ENCODE measurements around the gene BLOC1S4. TPM values are rescaled to one million over a fixed set of nuclear protein-coding genes. Genes with fewer than 3 reads are reported as not detected.
A peak's percentile ranks its signal among the peaks of the same experiment; 100 is the strongest.
"Not testable (repeated sequence)": the region's sequence is repeated elsewhere in the genome, so short reads cannot be mapped to it uniquely, and the experiment has no call there.

BLOC1S4 gene
- total and polyA plus RNA-seq, 9 donors: 8.6 to 10.0 (median 9.5) TPM

- not testable (repeated sequence) for H3K9me3 ChIP-seq (replicated peaks; ENCODE audit: control insufficient read depth, low read depth, low read length); DNase-seq; H3K36me3 ChIP-seq (ENCODE audit: control insufficient read depth, insufficient read depth, low read length); H3K4me1 ChIP-seq (ENCODE audit: control insufficient read depth, insufficient read depth, low read length); H3K4me3 ChIP-seq (ENCODE audit: low read length); H3K27ac ChIP-seq (ENCODE audit: low read length); H3K27me3 ChIP-seq (ENCODE audit: control insufficient read depth, insufficient read depth, low read length)
- 90% methylated on average over 9 of the region's 16 CpGs for WGBS (ENCODE audit: insufficient coverage)
Measured at GRCh38 chr4:6725427-6725961, 9.5 kb downstream of the BLOC1S4 start.

DNA sequence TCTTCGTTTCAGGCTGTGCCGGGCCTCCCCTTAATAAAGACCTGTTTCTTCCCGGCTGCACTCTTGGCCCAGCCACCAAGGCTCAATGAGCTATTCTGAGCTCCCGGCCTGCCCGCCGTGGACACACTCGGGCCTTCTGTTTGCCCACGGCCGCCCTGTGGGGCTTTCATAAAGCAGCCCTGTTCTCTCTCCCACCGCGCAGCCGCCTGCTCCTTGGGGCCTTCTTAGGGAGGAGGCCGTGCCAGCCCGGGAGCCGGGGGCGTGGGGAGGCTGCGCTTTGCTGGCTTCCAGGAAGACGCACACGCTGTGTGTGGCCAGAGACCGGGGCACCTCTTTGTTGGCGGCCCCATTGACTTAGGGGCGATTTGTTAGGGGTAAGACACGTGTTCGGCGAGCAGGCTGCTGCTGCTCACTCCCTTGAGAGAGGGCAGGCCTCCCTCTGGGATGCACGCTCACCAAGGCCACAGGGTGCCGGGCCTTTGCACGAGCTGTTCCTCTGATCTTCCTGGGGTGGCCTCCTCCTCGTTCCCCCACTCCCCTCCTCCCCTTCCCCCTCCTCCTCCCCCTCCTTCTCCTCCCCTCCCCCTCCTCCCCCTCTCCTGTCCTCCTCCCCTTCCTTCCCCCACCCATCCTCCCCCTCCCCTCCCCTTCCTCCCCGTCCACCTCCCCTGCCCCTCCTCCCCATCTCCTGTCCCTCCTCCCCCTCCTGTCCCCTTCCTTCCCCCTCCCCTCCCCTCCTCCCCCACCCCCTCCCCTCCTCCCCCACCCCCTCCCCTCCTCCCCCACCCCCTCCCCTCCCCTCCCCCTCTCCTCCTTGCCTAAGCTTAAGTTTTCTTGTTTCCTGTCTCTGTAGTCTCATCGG lies 11.3 kb downstream of the BLOC1S4 start:
- WGBS (ENCODE audit: insufficient coverage): 66% methylated on average over 24 of the region's 31 CpGs
- no peaks in the 10 kb centered on the region for H3K4me1 ChIP-seq (ENCODE audit: control insufficient read depth, insufficient read depth, low read length)
- no peak overlapping the region for H3K27ac ChIP-seq (ENCODE audit: low read length)
- H3K27me3 ChIP-seq (ENCODE audit: control insufficient read depth, insufficient read depth, low read length): no peaks in the 10 kb centered on the region
- H3K36me3 ChIP-seq (ENCODE audit: control insufficient read depth, insufficient read depth, low read length): no peaks in the 10 kb centered on the region
- DNase-seq: no peak
- H3K9me3 ChIP-seq (replicated peaks; ENCODE audit: control insufficient read depth, low read depth, low read length): no peaks in the 10 kb centered on the region
- H3K4me3 ChIP-seq (ENCODE audit: low read length): no peak overlapping the region

DNA sequence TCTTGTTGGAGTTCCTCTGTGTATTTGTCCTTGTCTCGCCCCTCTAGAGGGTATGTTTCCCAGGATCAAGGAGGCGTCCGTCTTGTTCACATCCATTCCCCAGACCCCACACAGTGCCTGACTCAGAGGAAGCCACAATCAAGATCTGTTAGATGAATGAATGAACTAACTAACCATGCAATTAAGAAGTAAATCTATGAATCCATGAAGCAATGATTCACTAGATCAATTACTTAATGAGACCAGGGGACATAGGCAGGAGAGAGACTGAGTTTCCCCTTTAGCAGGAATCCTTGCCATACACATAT lies 11.9 kb downstream of the BLOC1S4 start:
- WGBS (ENCODE audit: insufficient coverage): no CpG with 5 or more reads among the region's 3 CpGs
- H3K27me3 ChIP-seq (ENCODE audit: control insufficient read depth, insufficient read depth, low read length): no peaks in the 10 kb centered on the region
- peaks cover 5% of the 10 kb centered on the region for H3K4me1 ChIP-seq (ENCODE audit: control insufficient read depth, insufficient read depth, low read length)
- DNase-seq: no peak
- H3K4me3 ChIP-seq (ENCODE audit: low read length): no peak overlapping the region
- no peaks in the 10 kb centered on the region for H3K36me3 ChIP-seq (ENCODE audit: control insufficient read depth, insufficient read depth, low read length)
- H3K9me3 ChIP-seq (replicated peaks; ENCODE audit: control insufficient read depth, low read depth, low read length): no peaks in the 10 kb centered on the region
- H3K27ac ChIP-seq (ENCODE audit: low read length): no peak overlapping the region

DNA sequence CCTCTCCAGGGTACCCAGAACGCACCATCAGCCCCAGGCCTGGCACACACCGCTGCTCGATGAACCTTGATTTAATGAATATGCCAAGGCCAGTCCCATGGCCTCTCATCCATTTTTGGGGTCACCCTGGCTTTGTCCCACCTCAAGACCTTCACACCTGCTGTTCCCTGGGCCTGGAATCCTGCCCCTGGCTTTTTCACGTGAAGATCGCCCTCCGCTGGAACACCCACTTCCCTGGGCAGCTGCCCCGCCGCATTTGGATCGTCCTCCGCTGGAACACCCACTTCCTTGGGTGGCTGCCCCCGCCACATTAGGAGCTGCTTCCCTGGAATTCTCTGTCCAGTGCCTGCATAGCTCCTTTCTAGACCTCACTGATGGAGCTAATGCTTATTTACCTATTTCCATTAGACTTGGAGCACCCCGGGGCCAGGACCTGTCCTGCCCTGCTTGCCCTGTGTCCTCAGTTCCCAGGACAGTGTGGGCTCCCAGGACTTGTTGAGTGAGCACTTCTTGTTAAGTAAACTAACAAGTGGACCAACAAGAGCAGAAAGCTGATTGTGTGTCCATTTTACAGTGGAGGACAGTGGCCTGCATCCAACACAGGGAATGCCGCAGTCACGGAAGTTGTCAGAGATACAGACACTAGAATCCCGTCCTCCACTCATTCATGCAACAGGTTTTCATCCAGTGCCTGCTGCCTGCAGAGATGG lies 12.5 kb downstream of the BLOC1S4 start:
- Histone ChIP-seq H3K4me3 (ENCODE audit: low read length) (no peak overlapping the region), H3K27ac (ENCODE audit: low read length) (no peak overlapping the region), H3K36me3 (ENCODE audit: control insufficient read depth, insufficient read depth, low read length) (no peaks in the 10 kb centered on the region), H3K9me3 (replicated peaks; ENCODE audit: control insufficient read depth, low read depth, low read length) (no peaks in the 10 kb centered on the region), H3K27me3 (ENCODE audit: control insufficient read depth, insufficient read depth, low read length) (peaks cover 2% of the 10 kb centered on the region), H3K4me1 (ENCODE audit: control insufficient read depth, insufficient read depth, low read length) (peaks cover 5% of the 10 kb centered on the region)
- DNase-seq: no peak
- WGBS (ENCODE audit: insufficient coverage): 71% methylated on average over 14 of the region's 15 CpGs

DNA sequence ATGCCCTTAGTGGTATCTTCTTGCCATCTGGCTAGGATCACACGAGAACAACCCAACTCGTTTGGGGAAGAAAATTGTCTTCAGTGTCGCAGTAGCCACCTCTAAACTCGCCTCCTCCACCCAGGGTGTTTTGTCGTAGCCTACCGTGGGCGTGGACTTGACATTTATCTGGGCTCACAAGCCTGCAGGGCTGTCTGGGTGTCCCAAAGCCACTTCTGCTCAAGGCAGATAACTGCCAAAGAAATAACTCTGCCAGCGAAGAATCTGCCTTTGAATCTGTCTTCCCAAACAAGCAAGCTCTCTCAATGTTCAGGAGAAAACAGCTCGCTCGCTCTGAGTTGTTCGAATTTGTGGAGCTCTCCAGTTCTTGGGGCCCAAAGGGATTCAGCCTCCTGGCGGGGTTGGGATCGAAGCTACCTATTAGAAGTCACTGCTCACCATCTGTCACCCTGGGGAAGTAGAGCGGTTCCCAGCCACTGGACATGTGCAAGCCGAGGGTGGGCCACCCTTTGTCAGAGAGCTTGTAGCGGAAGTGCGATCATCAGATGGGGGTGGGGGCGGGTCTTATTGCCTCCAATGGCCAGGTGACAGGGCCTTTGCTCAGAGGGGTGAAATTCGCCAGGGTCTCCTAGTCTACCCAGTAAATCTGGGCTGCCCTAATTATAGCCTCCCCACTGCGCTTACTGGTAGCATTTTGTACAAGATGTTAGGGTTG lies 14.8 kb downstream of the BLOC1S4 start:
- no peak for DNase-seq
- Histone ChIP-seq H3K27me3 (ENCODE audit: control insufficient read depth, insufficient read depth, low read length) (peaks cover 8% of the 10 kb centered on the region), H3K4me3 (ENCODE audit: low read length) (no peak overlapping the region), H3K36me3 (ENCODE audit: control insufficient read depth, insufficient read depth, low read length) (no peaks in the 10 kb centered on the region), H3K9me3 (replicated peaks; ENCODE audit: control insufficient read depth, low read depth, low read length) (no peaks in the 10 kb centered on the region), H3K27ac (ENCODE audit: low read length) (no peak overlapping the region), H3K4me1 (ENCODE audit: control insufficient read depth, insufficient read depth, low read length) (peaks cover 5% of the 10 kb centered on the region)
- 54% methylated on average over 10 of the region's 20 CpGs for WGBS (ENCODE audit: insufficient coverage)

GRCh38 chr4:6731318-6731675 lies 15.3 kb downstream of the BLOC1S4 start:
- no peak overlapping the region for H3K27ac ChIP-seq (ENCODE audit: low read length)
- WGBS (ENCODE audit: insufficient coverage): 78% methylated on average over 8 of the region's 8 CpGs

DNA sequence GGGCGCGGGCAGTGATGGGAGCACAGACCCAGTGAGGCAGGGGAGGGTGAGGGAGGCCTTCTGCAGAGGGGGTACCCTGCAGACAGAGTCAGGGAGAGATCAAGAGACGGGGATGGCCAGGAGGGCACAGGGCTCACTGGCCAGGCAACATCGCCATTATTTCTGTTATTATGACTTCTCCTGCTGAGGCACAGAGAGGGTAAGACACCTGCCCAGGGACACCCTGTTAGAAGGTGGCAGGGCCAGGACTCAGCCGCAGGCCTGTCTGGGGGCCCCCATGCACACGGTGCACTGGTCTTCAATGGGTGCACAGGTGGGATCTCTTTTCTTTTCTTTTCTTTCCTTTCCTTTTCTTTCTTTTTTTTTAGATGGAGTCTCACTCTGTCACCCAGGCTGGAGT lies 15.8 kb downstream of the BLOC1S4 start:
- no peaks in the 10 kb centered on the region for H3K36me3 ChIP-seq (ENCODE audit: control insufficient read depth, insufficient read depth, low read length)
- WGBS (ENCODE audit: insufficient coverage): 96% methylated on average over 4 of the region's 6 CpGs
- no peak for DNase-seq
- no peak overlapping the region for H3K27ac ChIP-seq (ENCODE audit: low read length)
- H3K4me1 ChIP-seq (ENCODE audit: control insufficient read depth, insufficient read depth, low read length): peaks cover 5% of the 10 kb centered on the region
- H3K9me3 ChIP-seq (replicated peaks; ENCODE audit: control insufficient read depth, low read depth, low read length): no peaks in the 10 kb centered on the region
- peaks cover 8% of the 10 kb centered on the region for H3K27me3 ChIP-seq (ENCODE audit: control insufficient read depth, insufficient read depth, low read length)
- H3K4me3 ChIP-seq (ENCODE audit: low read length): no peak overlapping the region

More at GRCh38 chr4:6731318-6731675, 15.3 kb downstream of the BLOC1S4 start:
- Histone ChIP-seq H3K4me1 (ENCODE audit: control insufficient read depth, insufficient read depth, low read length) (peaks cover 5% of the 10 kb centered on the region), H3K27me3 (ENCODE audit: control insufficient read depth, insufficient read depth, low read length) (peaks cover 8% of the 10 kb centered on the region), H3K36me3 (ENCODE audit: control insufficient read depth, insufficient read depth, low read length) (no peaks in the 10 kb centered on the region), H3K4me3 (ENCODE audit: low read length) (no peak overlapping the region), H3K9me3 (replicated peaks; ENCODE audit: control insufficient read depth, low read depth, low read length) (no peaks in the 10 kb centered on the region)
- DNase-seq: no peak

DNA sequence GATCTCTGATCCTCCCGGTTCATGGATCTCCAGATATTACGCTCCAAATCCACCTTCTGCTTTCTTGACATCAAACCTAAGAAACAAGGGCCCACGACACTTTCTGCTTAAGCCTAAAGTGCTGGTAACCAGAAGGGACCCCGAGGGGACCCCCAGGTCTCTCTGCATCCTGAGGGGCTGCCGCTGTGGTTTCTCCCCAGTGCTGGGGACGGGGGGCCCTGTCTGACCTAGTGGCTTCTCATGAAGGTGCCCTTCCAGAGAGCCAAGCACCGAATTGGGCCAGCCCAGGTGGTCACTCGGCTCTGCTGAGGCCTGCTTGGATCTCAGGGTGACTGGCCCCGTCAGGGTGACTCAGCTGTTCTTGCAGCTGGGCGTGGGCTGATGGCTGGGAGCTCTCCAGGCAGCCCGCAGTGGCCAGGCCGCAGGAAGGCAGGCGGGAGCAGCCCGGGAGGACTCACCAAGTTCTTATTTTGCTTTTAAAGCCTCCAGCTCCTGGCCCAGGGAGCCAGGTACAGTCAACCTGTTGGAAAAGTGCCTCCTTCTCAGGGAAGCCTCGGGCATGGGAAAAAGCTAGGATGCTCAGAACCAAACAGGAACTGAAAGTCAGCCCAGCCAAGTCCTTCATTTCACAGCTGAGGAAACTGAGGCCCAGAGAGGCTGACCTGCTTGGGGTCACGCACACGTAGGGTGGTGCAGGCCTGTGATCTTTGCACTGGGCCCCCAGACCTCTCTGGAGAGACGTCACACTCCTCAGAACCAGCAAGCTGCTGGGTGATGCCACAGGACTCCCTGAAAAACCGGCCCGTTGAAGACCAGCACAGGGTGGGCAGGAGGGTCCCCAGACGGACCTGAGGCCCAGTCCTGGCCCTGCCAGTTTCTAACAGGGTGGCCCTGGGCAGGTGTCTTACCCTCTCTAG lies 16.7 kb downstream of the BLOC1S4 start:
- Histone ChIP-seq H3K36me3 (ENCODE audit: control insufficient read depth, insufficient read depth, low read length) (no peaks in the 10 kb centered on the region), H3K4me3 (ENCODE audit: low read length) (no peak overlapping the region), H3K4me1 (ENCODE audit: control insufficient read depth, insufficient read depth, low read length) (peaks cover 5% of the 10 kb centered on the region), H3K27me3 (ENCODE audit: control insufficient read depth, insufficient read depth, low read length) (peaks cover 8% of the 10 kb centered on the region), H3K27ac (ENCODE audit: low read length) (no peak overlapping the region), H3K9me3 (replicated peaks; ENCODE audit: control insufficient read depth, low read depth, low read length) (no peaks in the 10 kb centered on the region)
- DNase-seq: peak; percentile 48
- WGBS (ENCODE audit: insufficient coverage): 68% methylated on average over 21 of the region's 21 CpGs

DNA sequence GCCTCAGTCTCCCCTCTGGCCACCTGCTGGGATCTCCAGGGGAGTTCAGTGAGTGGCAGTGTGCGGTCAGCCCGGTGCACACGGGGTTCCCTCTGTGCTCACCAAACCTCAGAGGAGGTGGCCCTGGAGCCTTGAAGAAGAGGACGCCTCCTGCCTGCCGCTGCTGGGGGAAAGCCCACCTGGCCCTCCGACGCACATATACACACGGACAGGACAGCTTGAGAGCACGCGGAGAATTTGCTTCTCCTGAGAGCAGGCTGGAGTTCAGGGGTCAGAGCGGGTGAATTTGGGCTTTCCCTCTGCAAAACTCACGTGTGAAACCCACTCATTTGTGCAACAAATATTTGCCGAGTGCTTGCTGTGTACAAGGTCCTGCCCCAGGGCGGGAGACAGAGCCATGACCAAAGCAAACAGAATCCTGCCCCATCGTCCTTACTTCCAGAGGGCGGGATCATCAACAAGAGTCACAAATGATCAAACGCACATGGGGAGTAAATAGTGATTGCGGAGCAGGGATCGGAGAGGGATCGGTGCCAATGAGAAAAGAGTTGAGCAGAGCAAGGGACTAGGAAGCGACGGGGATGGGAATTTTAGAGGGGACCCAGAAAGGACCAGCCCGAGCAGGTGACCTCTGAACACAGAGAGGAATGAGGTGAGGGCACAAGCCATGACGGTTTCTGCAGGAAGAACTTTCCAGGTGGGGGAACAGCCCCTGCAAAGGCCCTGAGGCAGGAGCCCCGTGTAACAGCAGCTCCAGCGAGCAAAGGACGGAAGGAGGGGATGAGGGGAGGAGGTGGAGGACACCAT lies 17.6 kb downstream of the BLOC1S4 start:
- DNase-seq: no peak
- WGBS (ENCODE audit: insufficient coverage): 80% methylated on average over 22 of the region's 27 CpGs
- no peak overlapping the region for H3K27ac ChIP-seq (ENCODE audit: low read length)
- peaks cover 5% of the 10 kb centered on the region for H3K4me1 ChIP-seq (ENCODE audit: control insufficient read depth, insufficient read depth, low read length)
- H3K36me3 ChIP-seq (ENCODE audit: control insufficient read depth, insufficient read depth, low read length): no peaks in the 10 kb centered on the region
- peaks cover 8% of the 10 kb centered on the region for H3K27me3 ChIP-seq (ENCODE audit: control insufficient read depth, insufficient read depth, low read length)
- no peak overlapping the region for H3K4me3 ChIP-seq (ENCODE audit: low read length)
- no peaks in the 10 kb centered on the region for H3K9me3 ChIP-seq (replicated peaks; ENCODE audit: control insufficient read depth, low read depth, low read length)
